H1 (cell line): ENCODE measurements around the gene SEMA3F.

Source experiments
- CTCF ChIP-seq, 3 experiments: IDR thresholded peaks; 1 replicate in 2 of 3; 2 replicates in 1 of 3; pipeline versions ENCODE4 v1.5.1 to v1.6.1; 2011; ENCODE audit warnings: low read length in 3 of 3, mild to moderate bottlenecking in 3 of 3, inconsistent platforms in 2 of 3, low read depth in 1 of 3, moderate library complexity in 1 of 3; ENCODE audit not compliant: insufficient read depth in 1 of 3; ENCODE audit errors: control extremely low read depth in 1 of 3
- EGR1 ChIP-seq: IDR thresholded peaks from 2 replicates; pipeline ENCODE4 v1.6.1; 2011; ENCODE audit warnings: low read depth, low read length, borderline replicate concordance
- EZH2 ChIP-seq: fragments of 200-600 bp; sonication (generic); IDR thresholded peaks from 2 replicates; pipeline ENCODE4 v1.7.1; 2012; ENCODE audit warnings: low read depth, mild to moderate bottlenecking, moderate library complexity, low read length, inconsistent platforms; ENCODE audit not compliant: severe bottlenecking
- HDAC2 ChIP-seq, 2 experiments: fragments of 300-600 bp in 1 of 2; sonication (generic) in 1 of 2; IDR thresholded peaks; 2 replicates each; pipeline ENCODE4 v1.6.1; 2011 to 2012; ENCODE audit warnings: low read depth in 2 of 2, low read length in 2 of 2, mild to moderate bottlenecking in 2 of 2, moderate library complexity in 2 of 2, borderline replicate concordance in 1 of 2, inconsistent platforms in 1 of 2
- POLR2A ChIP-seq, 2 experiments: IDR thresholded peaks; 1 replicate in 1 of 2; 2 replicates in 1 of 2; pipeline ENCODE4 v1.6.1; 2011; ENCODE audit warnings: low read depth in 2 of 2, low read length in 2 of 2, mild to moderate bottlenecking in 2 of 2; ENCODE audit errors: control extremely low read depth in 1 of 2
- POLR2AphosphoS5 ChIP-seq: IDR thresholded peaks from 2 replicates; pipeline ENCODE4 v1.6.1; 2011; ENCODE audit warnings: low read depth, low read length
- USF2 ChIP-seq: IDR thresholded peaks from 2 replicates; pipeline ENCODE4 v1.6.1; 2011; ENCODE audit warnings: low read length, improper control_type of control experiment
- YY1 ChIP-seq: IDR thresholded peaks from 2 replicates; pipeline ENCODE4 v1.6.1; 2011; ENCODE audit warnings: low read depth, mild to moderate bottlenecking, low read length
- ZNF274 ChIP-seq: IDR thresholded peaks from 2 replicates; pipeline ENCODE4 v1.7.0; 2012; ENCODE audit warnings: low read length, borderline replicate concordance; ENCODE audit errors: extremely low read depth

DNA sequence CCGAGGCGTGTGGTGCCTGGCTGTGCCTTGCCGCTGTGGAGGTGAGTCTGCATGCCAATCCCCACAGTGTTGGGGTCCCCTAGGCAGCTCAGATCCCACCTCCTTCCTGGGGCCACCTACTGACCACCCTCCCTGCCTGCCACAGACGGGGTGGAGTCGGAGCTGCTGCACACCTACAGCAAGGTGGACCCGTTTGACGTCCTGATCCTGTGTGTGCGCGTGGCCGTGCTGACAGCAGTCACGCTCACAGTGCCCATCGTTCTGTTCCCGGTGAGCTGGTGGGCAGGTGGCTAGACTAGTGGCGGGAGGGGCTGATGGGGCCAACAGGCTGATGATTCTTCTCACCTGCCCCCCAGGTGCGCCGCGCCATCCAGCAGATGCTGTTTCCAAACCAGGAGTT is 63.3 kb downstream of the SEMA3F start:
- TF ChIP-seq POLR2A (IDR thresholded peaks at IDR 0.05; ENCODE audit: control extremely low read depth in 1 of 2, low read depth in 2 of 2, low read length in 2 of 2) (no peak), CTCF (IDR thresholded peaks at IDR 0.05; ENCODE audit: control extremely low read depth in 1 of 3, insufficient read depth in 1 of 3, low read depth in 1 of 3, low read length in 3 of 3) (no peak), YY1 (no peak), POLR2AphosphoS5 (no peak), USF2 (no peak), EGR1 (no peak), HDAC2 (IDR thresholded peaks at IDR 0.05; ENCODE audit: borderline replicate concordance in 1 of 2, low read depth in 2 of 2, low read length in 2 of 2) (no peak), EZH2 (no peak), ZNF274 (no peak)
